ENCODE data around the gene CEACAM19.
"Not testable (repeated sequence)": the region's sequence is repeated elsewhere in the genome, so short reads cannot be mapped to it uniquely, and the experiment has no call there.

Gene CEACAM19

GRCh38 chr19:44708940-44709339 is 37.7 kb downstream of the CEACAM19 start:
- no peak for DNase-seq (ENCODE audit: low read depth)
- no peak for TF ChIP-seq CTCF (conservative IDR thresholded peaks at IDR 0.05; ENCODE audit: low read depth, low read length)
- no peak overlapping the region for H3K4me3 ChIP-seq (ENCODE audit: low read length)

DNA sequence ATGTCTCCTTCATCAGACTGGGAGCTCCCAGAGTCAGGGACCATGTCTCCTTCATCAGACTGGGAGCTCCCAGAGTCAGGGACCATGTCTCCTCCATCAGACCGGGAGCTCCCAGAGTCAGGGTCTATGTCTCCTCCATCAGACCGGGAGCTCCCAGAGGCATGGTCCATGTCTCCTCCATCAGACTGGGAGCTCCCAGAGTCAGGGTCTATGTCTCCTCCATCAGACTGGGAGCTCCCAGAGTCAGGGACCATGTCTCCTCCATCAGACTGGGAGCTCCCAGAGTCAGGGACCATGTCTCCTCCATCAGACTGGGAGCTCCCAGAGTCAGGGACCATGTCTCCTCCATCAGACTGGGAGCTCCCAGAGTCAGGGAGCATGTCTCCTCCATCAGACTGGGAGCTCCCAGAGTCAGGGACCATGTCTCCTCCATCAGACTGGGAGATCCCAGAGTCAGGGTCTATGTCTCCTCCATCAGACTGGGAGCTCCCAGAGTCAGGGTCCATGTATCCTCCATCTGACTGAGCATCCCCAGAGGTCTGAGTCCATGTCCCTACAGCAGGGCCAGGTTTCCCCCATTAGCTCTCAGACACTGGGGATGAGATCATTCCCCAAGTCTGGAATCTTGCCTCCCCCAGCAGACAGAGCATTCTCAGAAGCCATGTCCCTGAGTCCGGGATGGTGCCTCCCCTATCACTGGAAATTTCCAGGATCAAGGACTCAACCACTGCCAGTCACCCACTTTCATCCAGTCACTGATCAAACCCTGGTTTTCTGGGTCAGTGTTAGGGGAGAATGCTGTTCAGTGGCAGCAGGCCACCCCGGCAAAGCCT is 38.4 kb downstream of the CEACAM19 start:
- DNase-seq (ENCODE audit: low read depth); H3K4me3 ChIP-seq (ENCODE audit: low read length): not testable (repeated sequence)

DNA sequence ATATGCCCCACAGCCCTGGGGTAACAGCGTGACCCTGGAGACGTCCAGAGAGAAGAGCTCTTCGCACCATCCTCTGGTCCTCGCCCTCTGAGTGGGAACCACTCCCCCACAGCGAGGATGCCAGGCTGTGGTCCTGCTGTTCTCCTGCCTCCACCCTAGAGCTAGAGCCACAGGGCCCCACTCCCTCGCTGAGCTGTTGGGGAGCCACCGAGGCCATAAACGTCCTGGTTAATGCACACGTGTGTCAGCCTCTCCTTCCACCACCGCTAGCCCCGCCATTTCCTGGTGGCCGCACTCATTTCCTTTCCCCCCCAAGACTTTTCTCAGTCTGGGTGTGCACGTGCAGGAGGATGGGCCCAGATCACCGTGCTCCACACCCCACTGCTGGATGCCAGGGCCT is 39.2 kb downstream of the CEACAM19 start:
- H3K4me3 ChIP-seq (ENCODE audit: low read length), result no peak overlapping the region
- DNase-seq (ENCODE audit: low read depth), result no peak
- no peak for TF ChIP-seq CTCF (conservative IDR thresholded peaks at IDR 0.05; ENCODE audit: low read depth, low read length)

GRCh38 chr19:44712864-44713515 is 41.7 kb downstream of the CEACAM19 start:
- TF ChIP-seq CTCF (conservative IDR thresholded peaks at IDR 0.05; ENCODE audit: low read depth, low read length), result no peak
- H3K4me3 ChIP-seq (ENCODE audit: low read length), result no peak overlapping the region
- DNase-seq (ENCODE audit: low read depth), result no peak

DNA sequence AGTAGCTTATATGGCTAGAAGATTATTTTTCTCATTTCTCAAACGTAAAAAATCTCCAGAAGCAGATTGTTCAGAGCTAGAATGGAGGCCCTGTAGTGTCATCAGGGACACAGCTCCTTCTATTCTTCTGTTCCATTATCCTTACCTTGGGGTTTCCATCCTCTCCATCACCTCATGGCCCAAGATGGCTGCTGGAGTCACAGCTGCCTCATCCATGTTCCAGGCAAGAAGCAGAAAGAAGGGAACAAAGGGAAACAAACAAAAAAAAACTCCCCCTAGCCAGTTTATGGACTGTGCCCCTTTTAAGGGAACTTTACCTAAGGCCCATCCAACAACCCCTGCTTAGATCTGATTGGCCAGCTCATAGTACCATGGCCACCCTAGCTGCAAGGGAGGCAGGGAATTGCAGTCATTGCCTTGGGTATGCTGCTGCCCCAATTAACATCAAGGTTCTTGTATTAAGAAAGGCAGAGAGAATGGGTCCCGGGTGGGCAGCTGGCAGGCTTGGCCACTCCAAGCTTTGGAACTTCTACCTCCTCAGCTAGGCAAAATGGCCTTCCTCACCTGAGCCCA is 43.4 kb downstream of the CEACAM19 start:
- DNase-seq (ENCODE audit: low read depth), result no peak
- no peak for TF ChIP-seq CTCF (conservative IDR thresholded peaks at IDR 0.05; ENCODE audit: low read depth, low read length)
- H3K4me3 ChIP-seq (ENCODE audit: low read length), result no peak overlapping the region

DNA sequence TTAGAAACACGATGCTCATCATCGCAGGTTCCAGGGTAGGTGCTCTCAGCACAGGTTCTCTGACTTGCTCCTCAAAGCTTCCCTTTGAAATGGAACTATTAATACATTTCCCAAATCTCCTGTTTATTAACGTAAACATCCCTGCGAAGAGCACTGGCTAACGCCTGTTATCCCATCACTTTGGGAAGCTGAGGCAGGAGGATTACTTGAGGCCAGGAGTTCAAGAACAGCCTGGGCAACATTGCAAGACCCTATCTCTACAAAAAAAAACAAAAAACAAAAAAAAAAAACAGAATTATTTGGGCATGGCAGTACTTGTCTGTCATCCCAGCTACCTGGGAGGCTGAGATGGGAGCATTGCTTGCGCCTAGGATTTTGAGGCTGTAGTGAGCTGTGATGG is 46.3 kb downstream of the CEACAM19 start:
- no peak for DNase-seq (ENCODE audit: low read depth)
- no peak for TF ChIP-seq CTCF (conservative IDR thresholded peaks at IDR 0.05; ENCODE audit: low read depth, low read length)
- H3K4me3 ChIP-seq (ENCODE audit: low read length), result no peak overlapping the region

GRCh38 chr19:44718441-44719261 is 47.4 kb downstream of the CEACAM19 start:
- no peak overlapping the region for H3K4me3 ChIP-seq (ENCODE audit: low read length)
- DNase-seq (ENCODE audit: low read depth), result no peak
- no peak for TF ChIP-seq CTCF (conservative IDR thresholded peaks at IDR 0.05; ENCODE audit: low read depth, low read length)
